Smooth muscle cell (in vitro differentiated cells): ENCODE data around the gene COPS3. TPM values are rescaled to one million over a fixed set of nuclear protein-coding genes. Genes with fewer than 3 reads are reported as not detected.

Experiments used
- DNase-seq: peaks from one replicate; lab custom pipeline; 2025; ENCODE audit not compliant: unreplicated experiment; lab: John Stamatoyannopoulos, UW
- H2AFZ ChIP-seq: fragments of 200-600 bp; sonication (generic); 2 replicates; pipeline ENCODE4 v1.6.0; 2016; ENCODE audit warnings: antibody characterized with exemption, low read depth, mild to moderate bottlenecking
- H3F3A ChIP-seq: fragments of 200-600 bp; sonication (generic); 2 replicates; pipeline ENCODE4 v1.6.0; 2017; ENCODE audit warnings: antibody characterized with exemption, low read depth
- H3K27ac ChIP-seq: fragments of 200-600 bp; sonication (generic); 2 replicates; pipeline ENCODE4 v1.5.1; 2016; ENCODE audit warnings: low read depth, mild to moderate bottlenecking
- H3K27me3 ChIP-seq: fragments of 200-600 bp; sonication (generic); 2 replicates; pipeline ENCODE4 v1.6.1; 2016; ENCODE audit warnings: low read depth, mild to moderate bottlenecking
- H3K36me3 ChIP-seq: fragments of 200-600 bp; sonication (generic); 2 replicates; pipeline ENCODE4 v1.5.1; 2016; ENCODE audit warnings: low read depth
- H3K4me1 ChIP-seq: fragments of 200-600 bp; sonication (generic); 2 replicates; pipeline ENCODE4 v1.5.1; 2016; ENCODE audit warnings: low read depth
- H3K4me2 ChIP-seq: fragments of 200-600 bp; sonication (generic); 2 replicates; pipeline ENCODE4 v1.6.0; 2016; ENCODE audit warnings: mild to moderate bottlenecking
- H3K4me3 ChIP-seq: fragments of 200-600 bp; sonication (generic); 2 replicates; pipeline ENCODE4 v1.5.1; 2016; ENCODE audit warnings: mild to moderate bottlenecking
- H3K79me2 ChIP-seq: fragments of 200-600 bp; sonication (generic); 2 replicates; pipeline ENCODE4 v1.6.0; 2016; ENCODE audit warnings: low read depth, mild to moderate bottlenecking
- H3K9ac ChIP-seq: fragments of 200-600 bp; sonication (generic); 2 replicates; pipeline ENCODE4 v1.6.0; 2016; ENCODE audit warnings: low read depth
- H3K9me3 ChIP-seq: fragments of 200-600 bp; sonication (generic); replicated peaks from 2 replicates; pipeline ENCODE4 v1.5.1; 2016; ENCODE audit warnings: low read depth
- H4K20me1 ChIP-seq: fragments of 200-600 bp; sonication (generic); 2 replicates; pipeline ENCODE4 v1.6.0; 2016; ENCODE audit warnings: low read depth
- CTCF ChIP-seq: fragments of 200-600 bp; sonication (generic); IDR thresholded peaks from 2 replicates; pipeline ENCODE4 v1.5.1; 2017; ENCODE audit warnings: borderline replicate concordance, mild to moderate bottlenecking, antibody characterized with exemption; ENCODE audit not compliant: insufficient read depth, poor library complexity, severe bottlenecking
- WGBS: methylation state at CpG from one replicate; pipeline ENCODE4 v1.1.7; 2016; ENCODE audit warnings: low lambda C conversion rate; 5-methylcytosine and 5-hydroxymethylcytosine counted together
- polyA plus RNA-seq: library from polyadenylated mRNA; unstranded; fragments of >200 nt; fragmentation: Nextera tagmentation; extraction: Ambion mirVana; gene quantifications from 2 replicates; pipeline ENCODE4 v1.2.1, GENCODE V29; 2016
- total RNA-seq: library from RNA; depleted of rRNA; stranded (reverse); fragments of >200 nt; gene quantifications from 2 replicates; pipeline ENCODE4 v1.2.3, GENCODE V29; 2014

Gene COPS3
- total and polyA plus RNA-seq, 2 experiments from 2014 or later, result 68.3 to 77.0 TPM

- Histone ChIP-seq H3F3A (no peaks in the 10 kb centered on the region), H3K27ac (no peak overlapping the region), H3K9me3 (no peaks in the 10 kb centered on the region), H2AFZ (no peak overlapping the region), H3K79me2 (peaks cover 34% of the 10 kb centered on the region), H3K4me1 (peaks cover 9% of the 10 kb centered on the region), H4K20me1 (peaks cover 43% of the 10 kb centered on the region), H3K36me3 (no peaks in the 10 kb centered on the region), H3K4me3 (no peak overlapping the region), H3K27me3 (no peaks in the 10 kb centered on the region), H3K9ac (no peak overlapping the region), H3K4me2 (no peak overlapping the region)
- no peak for DNase-seq
- TF ChIP-seq CTCF, result no peak
- WGBS, result 99% methylated on average over 11 of the region's 11 CpGs
Measured at GRCh38 chr17:17232303-17232621, 48.8 kb downstream of the COPS3 start.

GRCh38 chr17:17231621-17232302 is 49.3 kb downstream of the COPS3 start:
- Histone ChIP-seq H3K9me3 (no peaks in the 10 kb centered on the region), H4K20me1 (peaks cover 43% of the 10 kb centered on the region), H3K79me2 (peaks cover 32% of the 10 kb centered on the region), H3K36me3 (peaks cover 2% of the 10 kb centered on the region), H3K9ac (no peak overlapping the region), H2AFZ (no peak overlapping the region), H3K27ac (no peak overlapping the region), H3K4me2 (no peak overlapping the region), H3K4me1 (peaks cover 9% of the 10 kb centered on the region), H3K4me3 (no peak overlapping the region), H3K27me3 (no peaks in the 10 kb centered on the region), H3F3A (no peaks in the 10 kb centered on the region)
- TF ChIP-seq CTCF, result no peak
- WGBS, result 96% methylated on average over 16 of the region's 16 CpGs
- DNase-seq, result no peak

- Histone ChIP-seq H3K79me2 (peaks cover 11% of the 10 kb centered on the region), H4K20me1 (peaks cover 29% of the 10 kb centered on the region), H3F3A (no peaks in the 10 kb centered on the region), H3K27me3 (no peaks in the 10 kb centered on the region), H3K4me3 (no peak overlapping the region), H3K36me3 (peaks cover 16% of the 10 kb centered on the region), H3K27ac (no peak overlapping the region), H3K9me3 (no peaks in the 10 kb centered on the region), H3K4me1 (no peaks in the 10 kb centered on the region), H2AFZ (no peak overlapping the region), H3K4me2 (no peak overlapping the region), H3K9ac (no peak overlapping the region)
- TF ChIP-seq CTCF, result no peak
- no peak for DNase-seq
- WGBS, result 93% methylated on average over 26 of the region's 26 CpGs
Measured at GRCh38 chr17:17229416-17230384, 51.3 kb downstream of the COPS3 start.
